Lung microvascular endothelial cell (primary cell): Measurements from ENCODE around the gene IL1A. TPM values are rescaled to one million over a fixed set of nuclear protein-coding genes. Genes with fewer than 3 reads are reported as not detected.

Source experiments
- DNase-seq, 2 donors: peaks; one replicate each; pipeline versions ENCODE4 v3.0.0 to v3.0.0-alpha.2; 2010; ENCODE audit warnings: low read depth in 2 of 2
- total RNA-seq: library from RNA; depleted of rRNA; stranded (reverse); fragments of >200 nt; gene quantifications from 2 replicates; pipeline ENCODE4 v1.2.1, GENCODE V29; 2014

The IL1A gene
- total RNA-seq, 1 donor from 2014 or later: not detected

DNA sequence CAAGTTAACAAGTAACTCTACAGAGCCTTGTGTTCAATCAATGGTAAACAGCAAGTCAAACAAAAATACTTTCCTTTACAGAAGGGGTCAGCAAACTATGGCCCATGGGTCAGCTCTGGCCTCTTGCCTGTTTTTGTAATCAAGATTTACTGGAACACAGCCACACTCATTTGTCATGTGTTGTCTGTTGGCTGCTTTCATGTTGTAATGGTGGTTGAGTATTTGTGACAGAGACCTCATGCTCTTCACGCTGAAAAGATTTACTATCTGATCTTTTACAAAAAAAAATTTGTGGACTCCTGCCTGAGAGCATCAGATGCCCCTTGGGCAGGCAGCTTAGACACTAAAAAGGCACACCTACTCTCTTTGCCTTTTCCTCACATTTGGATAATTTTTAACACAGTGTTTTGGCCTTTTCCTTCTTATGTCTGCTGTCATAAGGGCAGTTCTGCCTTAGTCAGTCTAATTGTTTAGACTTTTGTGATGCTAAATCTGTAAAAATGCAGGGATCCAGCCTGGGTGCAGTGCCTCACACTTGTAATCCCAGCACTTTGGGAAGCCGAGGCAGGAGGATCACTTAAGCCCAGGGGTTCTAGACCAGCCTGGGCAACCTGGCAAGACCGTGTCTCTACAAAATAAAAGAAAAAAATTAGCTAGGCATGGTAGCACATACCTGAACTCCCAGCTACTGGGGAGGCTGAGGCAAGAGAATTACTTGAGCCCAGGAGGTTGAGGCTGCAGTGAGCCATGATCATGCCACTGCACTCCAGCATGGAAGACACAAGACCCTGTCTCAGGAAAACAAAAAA, 34.0 kb upstream of the IL1A start:
- peak; percentile 53 to 74 for DNase-seq

- no peak for DNase-seq
These were observed 32.9 kb upstream of the IL1A start for GRCh38 chr2:112817082-112817689.

GRCh38 chr2:112814278-112814677, 30.0 kb upstream of the IL1A start:
- no peak for DNase-seq

DNA sequence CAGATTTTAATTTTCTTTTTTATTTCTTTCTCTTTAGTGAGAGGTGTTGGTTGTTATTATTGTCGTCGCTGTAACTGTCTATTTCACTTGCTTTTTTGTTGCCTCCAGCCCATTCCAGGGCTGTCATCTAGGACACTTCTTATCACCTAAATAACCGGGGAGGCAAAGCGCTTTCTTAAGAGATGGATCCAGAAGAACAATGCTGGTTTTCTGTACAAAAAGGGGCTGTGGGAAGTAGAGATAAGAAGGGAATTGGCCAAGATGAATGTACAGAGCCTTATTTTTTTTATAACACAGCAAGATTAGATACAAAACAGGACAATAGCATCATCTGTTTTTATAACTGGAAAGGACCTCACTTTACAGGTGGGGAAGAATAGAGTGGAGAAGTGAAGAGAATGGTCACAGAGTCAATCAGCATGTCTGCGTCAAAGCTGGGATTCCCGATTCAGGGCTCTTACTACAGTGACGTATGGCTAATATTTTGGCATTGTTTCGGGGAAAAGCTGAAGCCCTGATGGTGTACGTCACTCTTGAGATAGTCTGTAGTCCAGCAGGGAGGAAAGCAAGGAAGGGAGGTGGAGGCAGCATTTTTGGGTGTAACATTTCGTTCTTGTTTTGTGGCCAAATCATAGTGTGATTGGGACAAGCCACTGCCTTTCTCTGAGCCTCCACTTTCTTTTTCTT, 29.1 kb upstream of the IL1A start:
- DNase-seq: no peak

DNA sequence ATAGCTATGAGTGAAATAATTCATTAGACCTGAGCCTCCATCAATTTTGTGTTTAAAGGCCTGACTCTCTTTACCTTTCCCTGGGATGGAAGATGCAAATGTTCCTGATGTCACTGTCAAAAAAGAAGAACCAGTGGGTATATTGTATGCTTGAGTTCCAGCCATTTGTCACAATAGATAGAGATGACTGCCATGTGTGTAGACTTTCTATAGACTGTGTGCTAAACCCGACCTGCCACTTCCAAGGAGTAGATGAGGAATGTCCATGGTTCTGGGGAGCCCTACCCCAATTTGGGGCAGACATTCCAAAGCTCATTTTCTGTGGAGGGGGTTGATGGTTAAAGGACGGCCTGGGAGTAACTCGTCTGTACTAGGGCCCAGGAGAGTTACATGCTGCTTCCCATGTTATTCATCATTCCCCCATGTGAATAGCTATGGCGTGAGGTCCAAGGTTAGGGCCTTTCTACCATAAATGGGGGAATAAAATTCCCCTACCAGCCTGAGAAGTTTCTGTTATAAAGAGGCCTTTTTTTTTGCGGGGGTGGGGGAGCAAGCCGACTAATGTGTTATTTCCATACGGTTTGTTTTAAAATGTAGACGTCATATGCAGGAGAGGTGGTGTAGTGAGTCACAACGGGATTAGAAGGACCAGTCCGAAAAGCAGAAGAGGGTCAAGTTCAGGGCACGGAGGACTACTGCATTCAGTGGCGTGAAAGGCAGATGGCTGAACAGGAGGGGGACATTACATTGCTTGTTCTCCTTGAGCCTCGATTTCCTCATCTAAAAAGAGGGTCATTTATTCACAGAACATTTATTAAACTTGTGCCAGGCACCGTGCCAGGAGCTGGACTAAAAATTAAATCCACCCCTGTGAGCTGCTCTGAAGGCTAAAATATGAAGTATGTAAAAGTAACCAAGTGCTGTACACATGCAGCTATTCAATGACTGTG, 28.3 kb upstream of the IL1A start:
- DNase-seq: peak; percentile 43 to 85

- peak; percentile 93 to 99 for DNase-seq
These were observed 27.6 kb upstream of the IL1A start for GRCh38 chr2:112811841-112812306.

DNA sequence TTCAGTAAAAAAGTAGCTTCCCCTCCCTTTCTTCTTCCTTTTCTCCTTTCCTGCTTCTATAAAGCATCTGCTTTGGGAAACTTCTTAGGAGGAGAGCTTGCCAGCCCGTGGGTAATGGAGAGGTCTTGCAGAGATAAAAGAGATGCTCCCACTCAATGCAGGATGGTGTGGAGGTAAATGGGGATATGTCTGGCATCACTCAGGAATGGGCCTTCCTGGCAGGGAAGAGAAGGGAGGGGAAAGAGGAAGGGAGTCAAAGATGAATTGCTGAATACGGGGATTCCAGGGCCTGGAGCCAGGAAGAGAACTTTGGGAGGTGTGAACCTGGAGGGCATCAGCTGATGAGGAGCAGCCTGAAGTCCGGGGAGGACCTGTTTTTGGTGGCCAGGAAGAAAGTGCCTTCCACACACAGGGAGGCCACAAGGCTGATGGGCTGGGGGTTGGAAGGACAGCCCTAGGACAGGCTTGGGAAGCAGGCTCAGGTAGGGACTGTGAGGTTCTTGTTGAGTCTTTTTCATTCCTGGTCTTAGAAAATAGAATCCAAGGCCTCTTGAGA, 27.1 kb upstream of the IL1A start:
- DNase-seq: peak in 1 of 2 donors; percentile 52

GRCh38 chr2:112809112-112809511, 24.8 kb upstream of the IL1A start:
- no peak for DNase-seq

DNA sequence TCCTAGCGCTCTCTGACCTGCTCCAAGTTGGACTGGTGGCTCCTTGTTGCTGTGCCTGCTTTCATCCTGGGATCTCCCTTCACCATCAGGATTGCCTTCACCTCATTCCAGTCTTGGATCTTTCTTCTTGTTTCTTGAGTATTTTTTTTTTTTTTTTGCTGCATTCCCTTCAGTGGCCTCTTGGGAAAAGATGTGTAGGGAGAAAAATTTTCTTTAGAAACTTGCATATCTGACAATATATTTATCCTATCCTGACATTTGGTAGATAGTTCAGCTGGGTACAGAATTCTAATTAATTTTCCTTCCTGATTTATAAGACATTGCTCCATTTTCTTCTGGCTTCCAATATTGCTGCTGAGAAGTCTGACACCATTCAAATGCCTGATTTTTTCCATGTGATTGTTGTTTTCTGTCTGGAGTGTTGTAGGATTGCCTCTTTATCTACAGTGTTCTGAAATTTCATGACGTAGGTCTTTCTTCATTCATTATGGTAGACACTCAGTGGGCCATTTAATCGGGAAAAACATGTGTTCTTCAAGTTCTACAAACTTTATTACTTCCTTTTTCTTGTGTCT, 23.0 kb upstream of the IL1A start:
- DNase-seq: no peak

GRCh38 chr2:112805542-112805941, 21.2 kb upstream of the IL1A start:
- DNase-seq: no peak

GRCh38 chr2:112803691-112804521, 19.6 kb upstream of the IL1A start:
- DNase-seq: no peak

DNA sequence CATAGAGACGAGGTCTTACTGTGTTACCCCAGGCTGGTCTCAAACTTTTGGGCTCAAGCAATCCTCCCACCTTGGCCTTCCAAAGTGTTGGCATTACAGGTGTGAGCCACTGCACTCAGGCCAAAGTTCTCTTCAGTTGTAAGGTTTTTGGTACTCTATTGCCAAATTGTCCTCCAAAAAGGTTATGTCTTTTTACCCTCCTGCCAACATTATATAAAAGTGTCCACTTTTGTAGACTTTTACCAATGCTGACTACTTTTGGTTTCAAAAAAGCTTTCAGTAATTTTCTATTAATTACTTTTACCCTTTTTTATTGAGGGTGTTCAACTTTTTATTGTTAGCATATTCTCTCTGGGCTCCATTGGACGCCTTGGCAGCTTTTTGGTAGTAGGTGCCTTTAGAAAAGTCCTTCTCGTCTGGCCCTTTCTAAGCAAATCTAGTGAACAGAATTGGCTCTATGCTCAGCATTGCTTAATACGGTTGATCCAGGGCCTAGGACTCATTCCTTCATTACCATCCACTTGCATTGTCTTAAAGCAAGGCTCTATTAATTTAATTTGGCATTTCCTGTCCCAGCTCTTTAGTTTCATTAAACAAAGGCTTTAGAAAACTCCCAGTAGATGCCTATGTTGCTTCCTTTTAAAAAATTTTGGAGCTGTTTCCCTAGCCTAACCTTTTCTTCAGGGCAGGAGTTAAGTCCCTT, 16.7 kb upstream of the IL1A start:
- DNase-seq: no peak

- DNase-seq: no peak
These were observed 15.0 kb upstream of the IL1A start for GRCh38 chr2:112798979-112799975.

GRCh38 chr2:112796486-112796885, 12.2 kb upstream of the IL1A start:
- DNase-seq: no peak

DNA sequence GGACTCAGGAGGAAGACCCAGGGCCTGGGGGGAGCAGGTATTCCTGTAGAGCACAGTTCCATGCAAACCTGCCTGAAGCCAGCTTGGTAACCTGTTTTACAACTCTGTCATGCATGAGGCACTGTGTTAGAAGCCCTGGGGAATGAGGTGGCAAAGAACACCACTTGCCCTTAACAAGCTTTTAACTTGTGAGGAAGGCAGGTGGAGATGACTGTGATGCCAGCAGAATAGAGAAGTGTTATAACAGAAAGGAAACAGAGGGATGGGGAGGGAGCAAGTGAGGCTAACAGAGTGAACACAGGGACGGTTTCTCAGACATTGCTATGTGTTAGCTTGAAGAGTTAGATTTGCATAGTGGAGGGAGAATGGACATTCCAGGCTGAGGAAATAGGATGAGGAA, 11.5 kb upstream of the IL1A start:
- DNase-seq: no peak

GRCh38 chr2:112794841-112795240, 10.5 kb upstream of the IL1A start:
- DNase-seq: no peak

- peak; percentile 59 to 85 for DNase-seq
These were observed 9.9 kb upstream of the IL1A start for GRCh38 chr2:112794131-112794733.
